ENCODE data around the gene NCBP3.

The NCBP3 gene, protein sequence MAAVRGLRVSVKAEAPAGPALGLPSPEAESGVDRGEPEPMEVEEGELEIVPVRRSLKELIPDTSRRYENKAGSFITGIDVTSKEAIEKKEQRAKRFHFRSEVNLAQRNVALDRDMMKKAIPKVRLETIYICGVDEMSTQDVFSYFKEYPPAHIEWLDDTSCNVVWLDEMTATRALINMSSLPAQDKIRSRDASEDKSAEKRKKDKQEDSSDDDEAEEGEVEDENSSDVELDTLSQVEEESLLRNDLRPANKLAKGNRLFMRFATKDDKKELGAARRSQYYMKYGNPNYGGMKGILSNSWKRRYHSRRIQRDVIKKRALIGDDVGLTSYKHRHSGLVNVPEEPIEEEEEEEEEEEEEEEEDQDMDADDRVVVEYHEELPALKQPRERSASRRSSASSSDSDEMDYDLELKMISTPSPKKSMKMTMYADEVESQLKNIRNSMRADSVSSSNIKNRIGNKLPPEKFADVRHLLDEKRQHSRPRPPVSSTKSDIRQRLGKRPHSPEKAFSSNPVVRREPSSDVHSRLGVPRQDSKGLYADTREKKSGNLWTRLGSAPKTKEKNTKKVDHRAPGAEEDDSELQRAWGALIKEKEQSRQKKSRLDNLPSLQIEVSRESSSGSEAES

DNA sequence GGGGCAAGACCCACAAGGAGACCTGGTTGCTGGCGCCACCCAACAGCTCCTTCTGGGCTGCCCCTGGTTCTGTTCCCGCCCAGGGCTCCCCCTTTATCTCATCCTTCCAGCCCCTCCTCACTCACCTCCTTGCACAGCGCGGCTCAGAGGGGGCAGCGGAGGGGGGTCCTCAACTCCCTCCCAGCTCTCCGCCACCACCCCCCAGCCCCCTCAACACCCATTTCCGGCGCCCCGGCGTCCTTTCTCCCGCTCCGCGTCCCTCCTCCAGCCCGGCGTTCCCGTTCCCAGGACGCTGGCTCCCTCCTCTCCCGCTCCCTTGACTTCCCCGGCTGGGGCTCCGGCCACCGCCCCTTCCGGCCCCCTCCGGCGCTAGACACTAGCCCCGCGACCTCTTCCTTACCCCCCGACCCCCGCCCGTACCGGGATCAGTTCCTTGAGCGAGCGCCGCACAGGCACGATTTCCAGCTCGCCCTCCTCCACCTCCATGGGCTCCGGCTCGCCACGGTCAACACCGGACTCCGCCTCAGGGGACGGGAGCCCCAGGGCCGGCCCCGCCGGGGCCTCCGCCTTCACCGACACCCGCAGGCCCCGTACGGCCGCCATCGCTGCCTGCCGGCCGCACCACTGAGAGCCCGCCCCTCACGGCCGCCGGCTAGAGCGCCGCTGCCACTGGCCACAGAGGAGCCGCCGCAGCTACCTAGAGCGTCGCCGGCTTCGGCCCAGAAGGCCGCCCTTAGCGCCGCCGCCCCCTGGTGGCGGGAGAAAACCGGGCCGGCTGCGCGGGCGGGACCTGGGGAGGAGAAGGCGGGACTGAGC lies at the start of gene NCBP3:
TSS of gene NCBP3 (minus strand) at position 626 of the 816 bp plus-strand sequence. CDS start at position 603, 23 bp downstream.
- peak; percentile 70 for DNase-seq (ENCODE audit: low read depth)

DNA sequence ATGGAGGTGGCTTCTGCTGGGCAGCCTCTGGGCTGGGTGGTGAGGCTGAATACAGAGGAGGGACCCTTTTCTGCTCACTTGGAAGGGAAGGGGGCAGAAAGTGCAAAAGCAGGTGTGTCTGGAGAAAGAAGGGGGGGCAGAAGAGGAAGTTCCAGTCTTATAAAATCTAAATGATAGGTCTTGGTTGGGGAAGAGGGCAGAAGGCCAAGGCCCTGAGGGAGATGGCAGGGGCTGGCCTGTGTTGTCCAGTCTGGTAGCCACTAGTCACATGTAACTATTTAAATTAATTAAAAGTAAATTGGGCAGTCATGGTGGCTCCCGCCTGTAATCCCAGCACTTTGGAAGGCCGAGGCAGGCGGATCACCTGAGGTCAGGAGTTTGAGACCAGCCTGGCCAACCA lies 49.3 kb upstream of the NCBP3 start:
- no peak for DNase-seq (ENCODE audit: low read depth)

DNA sequence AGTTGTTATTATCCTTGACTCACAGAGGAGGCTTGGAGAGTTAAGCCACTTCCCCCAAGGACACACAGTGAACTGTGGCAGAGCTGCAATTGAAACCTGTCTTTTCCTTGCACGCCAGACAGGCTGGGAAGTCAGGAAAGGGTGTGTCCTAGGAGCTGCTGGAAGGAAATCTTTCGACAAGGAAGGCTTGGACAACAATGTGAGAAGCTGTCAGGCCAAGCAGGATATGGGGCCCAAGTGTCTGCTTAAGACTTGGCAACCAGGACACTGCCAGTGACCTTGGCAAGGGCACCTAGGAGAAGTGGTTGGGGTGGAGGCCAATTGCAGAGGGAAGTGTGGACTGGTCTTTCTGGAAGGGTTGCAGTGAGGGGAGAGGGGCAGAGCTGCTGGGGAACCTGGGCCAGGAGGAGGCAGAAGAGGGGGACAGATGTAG lies 48.9 kb upstream of the NCBP3 start:
- DNase-seq (ENCODE audit: low read depth) = no peak

DNA sequence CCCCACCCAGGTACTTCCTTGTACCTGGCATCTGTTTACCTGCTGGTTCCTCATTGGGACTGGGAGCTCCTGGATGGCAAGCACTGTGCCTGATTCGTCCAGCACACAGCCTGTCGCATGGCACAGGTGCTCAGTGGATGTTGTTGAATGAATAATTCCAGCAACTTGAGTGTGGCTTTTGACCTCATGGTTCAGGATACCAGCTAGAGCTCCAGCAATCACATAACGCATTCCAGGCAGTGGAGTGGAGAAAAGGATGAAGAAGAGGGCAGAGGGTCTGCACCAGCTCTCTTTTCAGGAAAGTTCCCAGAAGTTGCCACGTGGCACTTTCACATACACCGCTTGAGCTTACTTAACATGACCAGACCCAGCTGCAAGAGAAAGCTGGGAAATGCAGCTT lies 48.1 kb upstream of the NCBP3 start:
- no peak for DNase-seq (ENCODE audit: low read depth)

DNA sequence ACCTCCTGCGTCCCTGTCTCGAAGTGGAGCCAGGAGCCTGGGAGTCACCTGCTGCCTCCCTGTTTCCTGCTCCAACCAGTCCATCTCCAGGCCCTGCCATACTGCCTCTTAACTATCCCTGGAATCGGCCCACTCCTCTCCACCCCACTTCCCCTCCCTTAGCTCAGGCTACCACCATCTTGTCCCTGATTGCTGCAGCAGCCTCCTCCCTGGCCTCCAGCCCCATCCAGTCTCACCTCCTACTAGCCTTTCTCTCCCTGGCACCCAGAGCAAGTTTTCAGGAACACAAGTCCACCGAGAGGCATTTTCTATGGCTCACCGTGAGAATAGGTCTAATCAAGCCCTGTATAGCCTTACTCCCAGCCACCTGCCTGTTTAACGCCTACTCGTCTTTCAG lies 47.7 kb upstream of the NCBP3 start:
- no peak for DNase-seq (ENCODE audit: low read depth)

DNA sequence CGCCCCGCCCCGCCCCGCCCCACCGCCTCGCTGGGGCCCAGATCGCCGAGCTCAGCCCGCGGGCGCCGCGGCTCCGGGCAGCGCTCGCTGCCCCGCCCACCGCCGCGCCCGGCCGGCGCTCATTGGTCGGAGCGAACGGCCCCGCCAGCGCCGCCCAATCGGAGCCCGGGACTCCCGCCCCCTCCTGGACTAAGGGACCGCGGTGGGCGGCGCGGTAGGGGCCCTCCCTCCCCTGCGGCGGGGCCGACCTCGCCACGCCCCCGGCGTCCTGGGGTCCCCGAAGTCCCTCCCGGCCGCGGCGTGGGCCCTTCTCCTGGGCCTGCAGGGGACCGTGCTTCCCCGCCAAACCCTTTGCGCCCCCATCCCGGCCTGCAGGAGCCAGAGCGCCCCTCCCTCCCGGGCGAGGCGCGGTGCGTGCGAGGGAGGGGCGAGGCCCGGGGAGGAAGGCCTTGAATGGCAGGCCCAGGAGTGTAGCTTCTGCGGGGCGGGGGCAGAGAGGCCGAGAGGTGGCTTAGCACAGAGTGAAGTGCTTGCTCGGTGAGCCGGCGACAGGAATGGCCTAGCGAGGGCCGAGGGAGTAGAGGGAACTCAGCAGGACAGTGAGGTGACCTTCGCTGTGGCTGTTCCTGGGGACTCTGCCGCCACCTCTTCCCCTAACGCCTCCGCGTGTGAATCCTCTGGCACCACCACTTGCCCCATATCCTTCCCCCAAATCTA lies 47.1 kb upstream of the NCBP3 start, which contains the start of gene CAMKK1:
TSS of gene CAMKK1 (minus strand) at position 51 of the 717 bp plus-strand sequence. CDS start 7,366 bp downstream, outside the sequence.
- peak; percentile 76 for DNase-seq (ENCODE audit: low read depth)

DNA sequence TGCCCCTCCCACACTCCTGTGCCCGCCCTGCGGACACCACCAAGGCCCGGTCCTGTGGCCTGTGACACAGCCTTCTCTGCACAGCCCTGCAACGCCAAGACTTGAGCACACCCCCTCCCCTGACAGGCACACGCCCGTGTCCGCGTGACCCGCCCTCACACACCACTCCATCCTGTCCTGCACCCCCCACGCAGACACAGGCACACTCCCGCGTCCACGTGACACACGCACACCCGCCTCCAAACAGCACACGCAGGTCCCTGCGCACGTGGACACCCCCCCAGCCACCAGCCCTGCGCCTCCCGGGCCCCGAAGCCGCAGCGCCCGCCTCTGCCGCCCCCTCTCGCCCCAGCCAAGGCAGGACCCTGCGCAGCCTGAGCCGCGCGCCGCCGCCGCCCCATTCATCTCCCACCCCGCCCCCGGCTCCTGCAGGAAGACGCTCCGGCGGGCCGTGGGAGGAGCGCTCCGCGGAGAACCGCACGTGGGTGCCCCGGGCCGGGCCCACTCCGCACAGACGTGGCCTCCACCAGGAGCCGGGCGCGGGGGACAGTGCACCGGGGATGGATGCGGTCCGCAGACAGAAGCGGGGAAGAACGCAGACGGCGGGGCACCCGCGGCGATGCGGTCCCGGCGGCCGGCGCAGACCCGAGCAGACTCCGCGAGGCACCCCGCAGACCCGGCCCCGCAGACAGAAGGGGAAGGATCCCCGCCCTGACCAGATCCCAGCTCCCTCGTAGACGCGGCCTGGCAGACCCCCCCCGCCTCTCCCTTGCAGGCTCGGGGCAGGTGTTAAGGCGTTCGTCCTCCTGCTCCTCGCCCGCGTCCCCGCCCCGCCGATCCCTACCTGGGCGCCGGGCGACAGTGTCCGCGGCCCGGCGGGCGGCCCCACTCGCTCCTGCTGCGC lies 46.3 kb upstream of the NCBP3 start:
- peak; percentile 34 for DNase-seq (ENCODE audit: low read depth)

DNA sequence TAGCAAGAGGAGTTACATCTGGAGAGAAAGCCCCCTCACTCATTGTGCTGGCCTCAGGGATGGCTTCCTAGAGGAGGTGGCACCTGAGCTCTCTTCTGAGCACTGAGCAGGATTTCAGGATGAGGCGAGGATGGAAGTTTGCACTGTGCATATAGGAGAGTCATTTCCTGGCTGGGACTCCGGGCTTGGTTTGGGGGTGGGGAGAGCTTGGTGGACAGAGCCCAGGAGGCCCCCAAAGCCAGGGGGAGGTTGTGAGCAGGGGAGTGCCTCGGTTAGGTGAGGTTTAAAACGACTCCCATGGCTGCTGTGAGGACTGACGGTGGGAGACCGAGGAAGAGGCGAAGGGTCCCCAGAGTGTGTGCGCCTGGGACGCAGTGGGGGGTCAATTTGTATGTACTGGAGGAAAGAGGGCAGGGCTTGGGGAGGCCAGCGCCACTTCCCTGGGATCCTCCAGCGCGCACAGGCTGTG lies 45.6 kb upstream of the NCBP3 start:
- DNase-seq (ENCODE audit: low read depth) = no peak

DNA sequence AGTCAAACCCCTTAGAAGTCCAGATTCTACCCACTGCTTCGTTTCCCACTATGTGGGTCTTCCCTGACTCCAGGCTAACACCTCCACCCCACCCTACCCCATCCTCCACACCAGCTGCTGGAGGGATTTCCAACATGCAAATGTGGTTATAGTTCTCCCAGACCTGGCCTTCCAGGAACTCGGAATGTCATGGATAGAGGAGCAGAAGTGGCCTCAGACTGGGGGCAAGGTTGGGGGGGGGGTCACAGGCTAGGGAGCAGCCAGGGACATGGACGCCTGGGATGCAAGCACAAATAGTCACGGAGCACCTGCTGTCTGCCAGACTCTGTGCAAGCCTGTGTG lies 44.8 kb upstream of the NCBP3 start:
- DNase-seq (ENCODE audit: low read depth) = no peak

DNA sequence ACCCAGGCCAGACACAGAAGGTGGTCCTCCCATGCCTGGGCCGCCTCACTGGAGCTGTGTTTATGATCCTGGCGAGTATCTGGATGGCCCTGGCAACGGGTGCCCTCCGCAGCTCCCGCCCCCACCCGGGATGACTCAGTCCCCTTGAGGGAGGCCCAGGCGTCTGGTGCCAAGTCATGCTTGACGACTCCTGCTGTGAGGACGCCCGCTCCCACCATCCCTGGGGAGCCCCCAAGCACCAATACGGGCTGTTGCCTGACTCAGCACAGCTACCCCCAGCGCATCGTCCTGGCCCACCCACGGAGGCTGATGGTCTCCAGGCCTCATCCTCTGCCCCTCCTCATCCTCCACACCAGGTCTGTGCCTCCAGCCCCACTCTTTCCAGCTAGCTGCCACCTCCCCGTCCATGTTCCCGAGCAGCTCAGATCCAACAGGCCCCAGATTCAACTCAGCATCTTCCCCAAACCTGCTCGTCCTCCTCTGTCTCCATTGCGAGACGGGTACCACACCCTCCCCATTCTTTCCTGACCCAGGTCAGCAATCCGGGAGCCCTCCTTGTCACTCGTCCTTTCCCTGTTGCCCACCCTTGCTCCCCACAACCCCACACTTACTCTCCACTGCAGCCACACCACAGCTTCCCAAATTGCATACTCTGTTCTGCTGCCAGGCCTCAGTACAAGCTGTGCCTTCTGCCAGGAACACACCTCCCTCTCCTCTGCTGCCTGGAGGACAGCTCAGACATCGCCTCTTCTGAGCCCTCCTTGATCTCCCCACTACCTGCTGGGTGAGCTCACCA lies 44.2 kb upstream of the NCBP3 start:
- DNase-seq (ENCODE audit: low read depth) = no peak

DNA sequence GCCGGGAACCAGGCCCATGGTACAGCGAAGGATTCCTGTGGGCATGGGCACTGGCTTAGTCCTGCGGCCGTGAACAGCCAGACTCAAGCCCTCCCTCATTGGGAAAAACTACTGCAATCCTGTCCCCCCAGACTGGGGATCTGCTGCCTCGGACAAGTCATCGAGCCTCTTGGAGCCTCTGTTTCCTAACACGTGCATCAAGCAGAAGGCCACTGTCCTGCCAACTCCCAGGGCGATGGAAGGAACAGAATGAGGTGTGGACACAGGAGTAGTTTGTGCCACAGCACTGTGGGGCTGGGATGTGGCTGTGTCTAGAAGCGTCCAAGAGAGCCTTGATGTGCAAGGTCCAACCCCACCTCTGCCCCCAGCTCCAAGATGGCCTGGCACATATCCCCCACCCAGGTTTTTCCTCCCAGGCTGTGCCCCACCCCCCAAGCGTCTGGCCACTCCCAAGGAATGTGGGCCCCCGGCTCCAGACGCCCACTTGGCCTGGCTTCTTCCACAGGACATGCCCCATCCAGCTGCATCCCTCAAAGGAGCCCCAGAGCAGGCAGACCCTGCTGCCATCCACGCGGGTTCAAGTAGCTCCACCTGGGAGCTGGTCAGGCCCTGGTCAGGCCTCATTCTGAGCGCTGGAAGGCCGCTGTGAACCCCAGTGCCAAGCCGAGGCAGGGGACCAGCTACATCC lies 43.4 kb upstream of the NCBP3 start:
- DNase-seq (ENCODE audit: low read depth) = no peak

DNA sequence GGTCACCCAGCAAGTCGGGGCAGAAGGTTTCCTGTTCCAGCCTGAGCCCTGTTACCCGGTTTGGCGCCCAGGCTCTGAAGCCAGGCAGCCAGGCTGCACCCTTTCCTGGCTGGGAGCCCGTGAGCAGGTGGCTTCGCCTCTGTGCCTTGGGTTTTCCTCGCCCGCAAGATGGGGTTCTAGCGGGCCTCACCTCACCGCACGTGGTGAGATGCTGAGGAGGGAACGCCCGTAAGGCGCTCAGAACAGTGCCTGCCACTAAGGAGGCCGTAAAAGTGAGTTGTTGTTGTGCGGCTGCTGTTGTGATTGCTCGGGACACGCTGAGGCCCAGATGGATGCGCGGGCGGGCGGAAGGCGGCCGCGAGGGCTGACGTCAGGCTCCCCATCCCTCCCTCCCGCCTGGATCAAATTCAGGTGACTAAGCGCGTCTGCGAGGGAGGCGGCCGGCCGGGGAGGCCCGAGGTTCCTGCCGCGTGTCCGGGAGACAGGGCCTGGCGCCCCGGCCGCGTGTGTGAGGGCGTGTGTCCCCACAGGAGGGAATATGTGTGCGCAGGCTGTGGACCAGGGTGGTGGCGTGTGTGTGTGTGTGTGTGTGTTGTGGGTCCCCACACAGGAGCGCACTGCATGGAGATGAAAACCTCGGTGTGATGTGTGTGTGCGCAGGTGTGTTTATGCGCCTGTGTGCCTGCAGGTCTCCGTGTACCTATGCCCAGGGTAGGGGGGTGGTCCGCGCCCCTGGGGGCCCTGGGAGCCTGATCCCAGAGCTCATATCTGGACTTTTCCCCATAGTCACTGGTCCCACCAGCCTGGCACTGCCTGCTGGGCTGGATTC lies 42.5 kb upstream of the NCBP3 start:
- no peak for DNase-seq (ENCODE audit: low read depth)

DNA sequence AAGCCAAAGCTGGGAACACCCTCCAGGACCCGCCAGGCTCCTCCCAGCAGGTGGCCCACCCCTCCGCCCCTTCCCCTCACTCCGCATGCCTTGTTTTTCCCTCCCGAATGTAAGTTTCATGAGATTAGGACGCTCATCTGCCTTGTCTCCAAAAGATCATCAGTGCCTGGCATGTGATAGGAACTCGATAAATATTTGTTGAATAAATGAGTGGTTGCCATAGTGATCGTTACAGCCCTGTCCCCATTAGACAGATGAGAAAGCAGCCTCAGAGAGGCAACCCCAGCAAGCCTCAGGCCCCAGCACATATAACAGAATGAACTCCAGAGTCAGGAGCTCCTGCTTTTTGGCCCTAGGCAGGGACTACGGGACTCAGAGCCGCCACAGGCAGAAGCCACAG lies 41.8 kb upstream of the NCBP3 start:
- DNase-seq (ENCODE audit: low read depth) = no peak

DNA sequence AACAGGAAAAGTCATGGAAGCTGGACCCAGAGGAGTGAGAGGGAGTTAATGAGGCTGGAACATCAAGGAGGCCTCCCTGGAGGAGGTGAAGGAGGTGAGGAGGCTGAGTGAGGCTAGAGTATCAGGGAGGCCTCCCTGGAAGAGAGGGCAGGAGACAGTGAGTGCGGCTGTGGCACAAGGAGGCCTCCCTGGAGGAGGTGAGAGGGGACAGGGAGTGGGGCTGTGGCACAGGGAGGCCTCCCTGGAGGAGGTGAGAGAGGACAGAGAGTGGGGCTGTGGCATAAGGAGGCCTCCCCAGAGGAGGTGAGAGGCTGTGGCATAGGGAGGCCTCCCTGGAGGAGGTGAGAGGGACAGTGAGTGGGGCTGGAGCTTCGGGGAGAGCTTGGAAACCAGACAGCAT lies 41.3 kb upstream of the NCBP3 start:
- DNase-seq (ENCODE audit: low read depth) = no peak

DNA sequence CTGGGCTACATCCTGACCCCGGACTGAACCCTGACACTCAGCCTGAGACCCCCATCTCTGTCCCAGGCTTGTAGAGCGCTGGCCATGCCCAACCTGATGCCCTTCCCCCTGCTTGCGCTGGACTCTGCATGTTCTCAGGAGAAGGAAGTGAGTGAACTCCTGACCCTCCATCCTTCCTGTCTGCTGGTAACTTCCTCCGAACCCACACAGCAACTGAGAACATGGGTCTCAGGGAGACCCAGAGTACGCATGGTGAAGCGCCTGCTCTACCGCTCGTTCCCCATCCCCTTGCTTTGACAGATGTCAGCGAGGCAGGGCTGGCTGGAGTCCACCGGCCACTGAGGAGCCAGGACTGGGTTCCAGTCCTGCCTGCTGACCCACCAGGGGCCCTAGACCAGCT lies 40.7 kb upstream of the NCBP3 start:
- no peak for DNase-seq (ENCODE audit: low read depth)

DNA sequence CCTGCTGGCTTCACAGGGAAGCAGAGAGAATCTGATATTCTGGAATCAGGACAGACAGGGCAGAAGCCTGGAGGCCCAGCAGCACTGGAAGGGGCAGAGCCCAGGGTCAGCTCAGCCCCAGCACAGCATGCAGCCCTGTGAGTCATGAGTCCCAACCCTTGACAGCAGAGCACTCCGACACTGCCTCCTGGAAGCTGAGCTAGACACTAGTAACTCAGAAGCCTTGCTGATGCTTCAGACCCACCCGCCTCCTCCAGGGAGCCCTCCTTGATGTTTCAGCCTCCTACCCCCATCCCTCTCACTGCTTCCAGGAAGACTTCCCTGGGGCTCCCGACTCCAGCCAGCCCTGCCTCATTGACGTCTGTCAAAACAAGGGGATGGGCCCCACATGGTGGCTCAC lies 39.9 kb upstream of the NCBP3 start:
- no peak for DNase-seq (ENCODE audit: low read depth)

DNA sequence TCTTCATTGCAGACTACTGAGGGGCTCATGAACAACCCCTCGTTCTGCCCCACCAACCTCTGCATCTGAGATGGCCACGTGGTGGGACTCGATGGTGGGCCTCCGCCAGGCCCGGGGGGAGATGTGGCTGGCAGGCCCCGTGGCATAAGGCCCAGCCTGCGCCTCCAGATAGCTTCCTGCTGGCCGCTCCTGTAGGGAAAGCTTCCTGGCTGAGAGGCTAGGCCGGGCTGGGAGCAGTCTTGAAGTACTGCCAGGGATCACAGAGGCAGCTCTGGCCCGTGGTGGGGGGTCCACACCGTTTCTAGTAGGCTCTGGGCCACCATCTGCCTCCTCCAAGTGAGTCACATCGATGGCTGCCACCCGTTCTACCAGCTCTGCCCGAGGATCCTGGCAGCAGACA lies 39.2 kb upstream of the NCBP3 start:
- DNase-seq (ENCODE audit: low read depth) = no peak

DNA sequence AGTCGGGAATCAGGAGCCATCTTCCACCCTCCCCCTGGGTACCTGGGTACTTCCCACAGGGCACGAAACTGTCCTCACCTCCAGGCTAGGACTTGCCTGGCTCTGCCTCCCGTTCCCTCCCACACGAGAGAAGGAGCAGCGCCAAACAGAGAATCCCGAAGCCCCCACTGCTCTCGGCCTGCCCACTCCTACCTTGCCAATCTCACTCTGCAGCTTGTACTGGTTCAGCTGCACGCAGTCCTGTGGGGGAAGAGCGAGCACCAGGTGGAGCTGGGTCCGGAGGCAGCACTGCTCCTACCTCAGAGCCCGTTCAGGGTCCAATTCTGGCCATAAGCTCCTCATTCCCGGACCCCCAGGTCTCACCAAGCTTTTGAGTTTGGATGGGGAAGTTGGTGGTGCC lies 38.1 kb upstream of the NCBP3 start:
- DNase-seq (ENCODE audit: low read depth) = no peak

DNA sequence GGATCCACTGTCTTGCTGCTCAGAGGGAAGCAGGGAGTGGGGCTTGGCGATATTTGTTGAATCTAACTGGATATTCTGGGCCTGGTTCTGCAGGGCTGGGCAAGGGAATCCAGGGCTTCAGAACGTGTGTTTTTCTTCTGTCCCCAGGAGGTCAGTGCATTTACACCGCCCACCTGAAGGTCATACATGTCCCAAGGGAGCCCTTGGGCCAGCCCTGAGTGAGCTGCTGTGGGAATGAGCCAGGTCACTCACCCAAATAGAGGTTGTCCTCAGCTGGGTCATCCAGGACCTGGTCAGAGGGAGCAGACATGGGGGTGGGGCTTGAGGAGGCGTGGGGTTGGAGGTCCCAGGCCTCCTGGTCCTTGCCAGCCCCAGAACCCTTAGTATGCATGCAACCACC lies 36.2 kb upstream of the NCBP3 start:
- no peak for DNase-seq (ENCODE audit: low read depth)

All from stimulated activated CD8-positive, alpha-beta memory T cell treated with anti-CD3 and anti-CD28 coated beads, Interleukin-7, amount 100 ng/mL, for 24 hours (primary cell).